GM15510 (cell line): ENCODE measurements around the gene SEMA3B.

Experiments used
- POLR2A ChIP-seq: IDR thresholded peaks from 3 replicates; pipeline ENCODE4 v1.6.1; 2011; ENCODE audit warnings: borderline replicate concordance; ENCODE audit not compliant: insufficient read length; ENCODE audit errors: extremely low read depth

Gene SEMA3B

GRCh38 chr3:50299638-50299928 is 30.6 kb downstream of the SEMA3B start:
- no peak for TF ChIP-seq POLR2A

GRCh38 chr3:50299929-50300680 is 31.2 kb downstream of the SEMA3B start:
- no peak for TF ChIP-seq POLR2A

GRCh38 chr3:50300681-50301254 is 31.8 kb downstream of the SEMA3B start:
- no peak for TF ChIP-seq POLR2A

DNA sequence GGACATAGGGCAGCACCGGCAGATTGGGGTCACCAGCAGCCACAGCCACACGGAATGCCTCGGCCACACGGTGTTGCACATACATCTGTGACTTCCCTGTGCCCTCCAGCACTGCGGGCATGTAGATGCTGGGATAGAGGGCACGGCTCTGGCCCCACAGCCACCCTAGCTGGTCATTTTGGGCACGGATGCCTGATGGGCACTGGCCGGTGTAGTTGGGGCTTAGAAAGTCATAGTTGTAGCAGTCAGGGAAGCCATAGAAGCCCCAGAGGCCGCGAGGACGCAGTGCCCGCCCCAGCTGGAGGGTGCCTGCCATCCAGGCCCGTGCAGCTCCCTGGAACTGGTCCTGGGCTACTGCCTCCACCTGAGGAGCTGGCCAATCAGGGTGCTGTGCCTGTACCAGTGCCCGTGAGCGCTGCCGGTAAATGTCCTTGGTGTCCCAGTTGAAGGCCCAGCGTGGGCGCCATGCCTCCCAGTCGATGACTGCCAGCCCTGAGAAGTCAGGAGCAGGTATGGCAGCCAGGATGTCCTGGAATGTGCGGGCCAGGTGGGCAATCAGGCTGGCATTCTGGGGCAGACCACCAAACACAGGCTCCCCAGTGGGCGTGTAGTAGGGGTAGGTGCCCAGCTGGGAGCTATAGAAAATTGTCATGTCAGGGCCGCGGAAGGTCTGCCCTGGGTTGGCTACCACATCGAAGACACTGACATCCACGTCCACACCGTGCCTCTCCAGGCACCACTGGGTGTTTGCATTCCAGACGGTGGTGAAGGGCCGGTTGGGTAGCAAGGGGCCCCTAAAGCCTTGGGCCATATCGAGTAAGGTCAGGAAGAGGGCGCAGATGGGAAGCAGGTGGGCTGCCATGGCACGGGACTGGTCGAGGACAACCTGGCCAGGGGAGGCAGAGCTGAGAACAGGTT is 33.4 kb downstream of the SEMA3B start:
- TF ChIP-seq POLR2A = no peak

DNA sequence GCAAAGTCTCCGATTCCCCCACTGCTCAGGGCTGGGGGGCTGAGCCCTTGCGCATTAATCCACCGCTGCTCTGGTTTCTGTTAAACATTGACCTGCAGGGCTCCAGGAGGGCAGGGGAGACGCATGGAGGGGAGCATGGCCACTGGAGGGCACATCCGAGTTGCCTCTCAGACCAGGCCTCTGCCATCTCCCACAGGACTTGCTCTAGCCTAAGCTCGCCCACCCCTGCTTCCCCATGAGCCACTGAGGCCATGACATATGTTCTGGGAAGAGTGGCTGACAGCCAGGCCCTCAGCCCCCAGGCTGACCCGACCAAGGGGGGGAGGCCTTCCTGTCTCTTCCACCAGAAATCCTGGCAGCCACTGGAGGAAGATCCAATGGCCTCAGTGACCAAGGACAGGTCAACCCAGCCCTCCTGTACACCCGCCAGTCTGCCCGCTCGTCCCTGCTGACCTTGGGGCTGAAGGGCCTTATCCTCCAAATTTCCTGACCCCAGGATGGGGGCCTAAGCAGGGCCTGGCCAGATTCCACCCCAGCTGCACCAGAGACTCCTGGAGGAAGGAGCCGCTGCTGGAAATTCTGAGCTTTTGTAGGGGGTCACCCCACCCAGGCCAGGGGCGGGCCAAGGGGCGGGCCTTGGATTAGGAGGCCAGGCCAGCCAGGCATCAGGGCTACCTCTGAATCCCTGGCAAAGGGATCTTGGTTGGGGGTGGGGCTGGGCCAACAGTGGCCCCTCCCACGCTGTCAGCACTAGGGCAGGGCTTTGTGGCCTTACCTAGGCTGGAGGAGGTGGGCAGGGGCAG is 34.3 kb downstream of the SEMA3B start, which contains the start of gene HYAL1:
HYAL1 (minus strand) TSS at position 562 of the 803 bp plus-strand sequence. CDS start 618 bp downstream, outside the sequence.
- TF ChIP-seq POLR2A = no peak

GRCh38 chr3:50304601-50305000 is 35.7 kb downstream of the SEMA3B start:
- TF ChIP-seq POLR2A = no peak

DNA sequence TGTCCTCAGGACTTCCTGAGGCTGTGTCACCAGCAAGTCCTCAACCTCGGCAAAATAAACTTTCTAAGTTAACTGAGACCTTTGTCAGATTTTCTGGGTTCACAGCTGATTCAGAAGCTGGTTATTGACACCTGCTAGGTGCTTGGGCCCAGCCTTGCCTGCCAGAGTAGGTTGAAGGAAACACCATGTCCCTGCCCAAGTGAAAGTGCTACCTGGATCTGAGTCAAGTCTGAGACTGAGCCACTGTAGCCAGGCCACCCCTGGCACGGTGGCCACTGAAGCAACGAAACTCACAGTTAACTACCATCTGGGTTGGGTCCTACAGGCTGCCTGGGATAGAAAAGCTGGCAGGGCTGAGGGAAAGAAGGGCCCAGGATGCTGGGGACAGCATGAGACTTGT is 45.4 kb downstream of the SEMA3B start:
- TF ChIP-seq POLR2A = no peak

DNA sequence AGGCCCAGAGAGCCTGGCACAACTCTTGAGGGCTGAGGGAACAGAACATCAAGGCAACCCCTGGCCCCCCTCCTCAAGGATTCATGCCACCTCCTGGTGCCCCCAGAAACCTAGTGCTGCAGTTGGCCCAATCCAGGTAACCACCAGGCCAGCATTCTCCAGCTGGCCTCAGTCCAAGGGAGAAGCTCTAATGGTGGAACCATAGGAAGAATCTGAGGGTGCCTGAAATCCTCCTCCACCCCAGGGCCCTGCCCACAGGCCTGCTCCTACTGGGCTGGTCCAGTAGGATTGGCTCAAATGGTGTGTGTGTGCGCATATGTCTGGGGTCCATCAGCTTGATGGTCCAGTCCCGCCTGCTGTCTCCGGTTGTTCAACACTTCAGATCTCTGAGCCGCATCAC is 45.9 kb downstream of the SEMA3B start:
- TF ChIP-seq POLR2A = no peak

DNA sequence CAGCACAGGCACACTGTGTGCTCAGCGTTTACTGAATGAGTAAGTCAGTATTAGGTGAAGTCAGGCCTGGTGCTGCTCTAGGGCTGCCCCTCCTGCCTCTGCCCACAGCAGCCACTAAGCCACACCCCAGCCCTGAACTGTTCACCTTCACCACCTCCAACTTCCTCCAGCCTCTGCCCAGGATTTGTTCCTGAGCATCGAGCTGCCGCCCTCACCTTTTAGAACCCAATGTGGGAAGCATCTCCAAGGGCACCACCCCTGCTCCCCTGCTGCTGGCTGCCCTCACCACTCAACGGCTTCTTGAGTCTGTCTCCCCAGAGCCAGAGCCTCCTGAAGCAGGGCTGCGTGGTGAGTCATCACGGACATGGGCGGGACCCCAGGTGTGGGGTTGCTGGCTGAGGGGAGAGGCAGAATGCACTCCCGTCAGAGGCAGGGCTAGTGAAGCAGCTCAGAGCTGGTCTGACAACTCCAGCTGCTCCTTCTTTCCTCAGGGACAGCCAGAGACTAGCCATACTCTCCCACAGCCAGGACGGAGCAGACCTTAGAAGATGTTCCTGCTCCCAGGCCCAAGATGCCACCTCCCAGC is 47.8 kb downstream of the SEMA3B start:
- no peak for TF ChIP-seq POLR2A

DNA sequence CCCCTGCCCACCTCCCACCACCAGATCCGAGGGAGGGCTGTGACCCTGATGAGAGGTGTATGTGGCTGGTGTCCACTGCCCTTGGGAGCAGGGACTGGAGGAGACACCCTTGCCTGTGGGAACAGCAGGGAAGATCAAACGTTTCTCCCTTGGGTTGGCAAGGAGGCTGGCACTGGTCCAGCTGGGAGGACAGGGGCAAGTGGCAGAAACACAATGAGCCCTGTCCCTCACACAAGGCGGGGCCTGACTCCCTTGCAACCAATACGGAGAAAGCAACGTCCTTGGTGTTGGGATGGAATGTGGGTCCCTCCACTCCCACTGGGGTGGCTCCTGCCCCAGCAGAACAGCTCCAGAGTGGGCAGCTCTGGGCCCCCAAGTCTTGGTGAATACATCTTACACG is 48.4 kb downstream of the SEMA3B start:
- no peak for TF ChIP-seq POLR2A

DNA sequence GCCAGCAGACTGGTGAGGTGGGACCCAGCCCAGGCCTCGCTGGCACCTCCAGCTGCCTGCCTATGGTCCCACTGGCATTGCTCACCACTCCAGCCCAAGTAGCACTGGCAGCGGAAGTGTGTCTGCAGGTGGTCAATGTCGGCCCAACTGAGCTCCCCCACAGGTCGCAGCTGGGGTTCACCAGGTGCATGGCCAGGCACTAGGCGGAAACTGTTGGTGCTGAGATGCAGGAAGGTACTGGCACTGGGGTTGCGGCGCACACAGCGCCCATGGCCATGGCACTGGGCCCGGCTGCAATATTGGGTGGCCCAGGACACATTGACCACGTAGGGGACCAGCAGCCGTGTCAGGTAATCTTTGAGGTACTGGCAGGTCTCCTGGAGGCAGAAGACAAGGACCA is 49.2 kb downstream of the SEMA3B start:
- TF ChIP-seq POLR2A = no peak

DNA sequence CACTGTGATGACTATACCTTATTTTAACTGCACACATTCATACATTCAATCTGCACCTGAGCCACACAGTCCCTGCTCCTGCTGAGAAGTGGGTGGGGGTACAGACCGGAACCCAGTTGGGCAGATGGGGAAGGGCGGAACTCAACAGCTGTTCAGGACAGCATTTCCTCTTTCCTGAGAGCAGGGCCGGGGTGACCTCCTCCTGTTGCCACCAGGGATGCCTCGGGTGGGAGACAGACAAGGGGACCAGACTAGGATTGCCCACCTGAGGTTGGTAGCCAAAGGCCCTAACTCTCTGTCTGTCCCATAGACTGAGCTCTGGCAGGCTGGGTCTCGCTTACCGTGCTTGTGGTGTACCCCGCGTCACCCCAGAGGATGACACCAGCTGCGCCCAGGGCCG is 49.7 kb downstream of the SEMA3B start:
- TF ChIP-seq POLR2A = no peak

GRCh38 chr3:50319181-50319893 is 50.4 kb downstream of the SEMA3B start:
- no peak for TF ChIP-seq POLR2A
